ENCODE results near the gene COASY.
A peak's percentile ranks its signal among the peaks of the same experiment; 100 is the strongest.
"Not testable (repeated sequence)": the region's sequence is repeated elsewhere in the genome, so short reads cannot be mapped to it uniquely, and the experiment has no call there.

COASY gene

GRCh38 chr17:42607769-42608168, 45.8 kb downstream of the COASY start:
- Histone ChIP-seq H3F3A (ENCODE audit: insufficient read depth) (no peaks in the 10 kb centered on the region), H3K9me2 (replicated peaks; ENCODE audit: insufficient read depth, low read length) (no peaks in the 10 kb centered on the region), H3K4me3 (ENCODE audit: insufficient read depth, low read length, poor library complexity, severe bottlenecking) (peak overlapping the region; percentile 94), H3K9me3 (ENCODE audit: insufficient read depth, low read length) (no peaks in the 10 kb centered on the region), H3K79me2 (ENCODE audit: insufficient read depth, low read length) (peaks cover 75% of the 10 kb centered on the region), H3K4me2 (ENCODE audit: low read depth, low read length, poor library complexity, severe bottlenecking) (peak overlapping the region; percentile 77), H3K27me3 (ENCODE audit: low read length) (no peaks in the 10 kb centered on the region), H3K27ac (ENCODE audit: low read depth, low read length) (no peak overlapping the region), H2AFZ (ENCODE audit: low read depth, low read length, severe bottlenecking) (no peak overlapping the region), H3K36me3 (ENCODE audit: low read length) (0 out of 2 replicates have a peak, but pooled peaks cover 7% of the 10 kb centered on the region), H3K9ac (ENCODE audit: low read length) (peak overlapping the region; percentile 82), H4K20me1 (ENCODE audit: low read depth, low read length) (no peaks in the 10 kb centered on the region)
- no peak for TF ChIP-seq CTCF (IDR thresholded peaks at IDR 0.05; ENCODE audit: insufficient read depth, low read length, poor library complexity, severe bottlenecking)
- TF ChIP-seq EZH2phosphoT487 (conservative IDR thresholded peaks at IDR 0.05; ENCODE audit: low read length) = no peak

GRCh38 chr17:42608305-42609181, 46.6 kb downstream of the COASY start:
- H2AFZ ChIP-seq (ENCODE audit: low read depth, low read length, severe bottlenecking) = peak overlapping the region; percentile 60
- H3K27me3 ChIP-seq (ENCODE audit: low read length) = no peaks in the 10 kb centered on the region
- H3K9me2 ChIP-seq (replicated peaks; ENCODE audit: insufficient read depth, low read length) = no peaks in the 10 kb centered on the region
- H3K9ac ChIP-seq (ENCODE audit: low read length) = peak overlapping the region; percentile 82
- peak overlapping the region; percentile 77 for H3K4me2 ChIP-seq (ENCODE audit: low read depth, low read length, poor library complexity, severe bottlenecking)
- H3K27ac ChIP-seq (ENCODE audit: low read depth, low read length) = peak overlapping the region; percentile 65
- H3K79me2 ChIP-seq (ENCODE audit: insufficient read depth, low read length) = peaks cover 68% of the 10 kb centered on the region
- no peaks in the 10 kb centered on the region for H4K20me1 ChIP-seq (ENCODE audit: low read depth, low read length)
- H3K9me3 ChIP-seq (ENCODE audit: insufficient read depth, low read length) = no peaks in the 10 kb centered on the region
- H3F3A ChIP-seq (ENCODE audit: insufficient read depth) = no peaks in the 10 kb centered on the region
- no peak for TF ChIP-seq CTCF (IDR thresholded peaks at IDR 0.05; ENCODE audit: insufficient read depth, low read length, poor library complexity, severe bottlenecking)
- TF ChIP-seq EZH2phosphoT487 (conservative IDR thresholded peaks at IDR 0.05; ENCODE audit: low read length) = no peak
- peak overlapping the region; percentile 94 for H3K4me3 ChIP-seq (ENCODE audit: insufficient read depth, low read length, poor library complexity, severe bottlenecking)
- 0 out of 2 replicates have a peak, but pooled peaks cover 7% of the 10 kb centered on the region for H3K36me3 ChIP-seq (ENCODE audit: low read length)

DNA sequence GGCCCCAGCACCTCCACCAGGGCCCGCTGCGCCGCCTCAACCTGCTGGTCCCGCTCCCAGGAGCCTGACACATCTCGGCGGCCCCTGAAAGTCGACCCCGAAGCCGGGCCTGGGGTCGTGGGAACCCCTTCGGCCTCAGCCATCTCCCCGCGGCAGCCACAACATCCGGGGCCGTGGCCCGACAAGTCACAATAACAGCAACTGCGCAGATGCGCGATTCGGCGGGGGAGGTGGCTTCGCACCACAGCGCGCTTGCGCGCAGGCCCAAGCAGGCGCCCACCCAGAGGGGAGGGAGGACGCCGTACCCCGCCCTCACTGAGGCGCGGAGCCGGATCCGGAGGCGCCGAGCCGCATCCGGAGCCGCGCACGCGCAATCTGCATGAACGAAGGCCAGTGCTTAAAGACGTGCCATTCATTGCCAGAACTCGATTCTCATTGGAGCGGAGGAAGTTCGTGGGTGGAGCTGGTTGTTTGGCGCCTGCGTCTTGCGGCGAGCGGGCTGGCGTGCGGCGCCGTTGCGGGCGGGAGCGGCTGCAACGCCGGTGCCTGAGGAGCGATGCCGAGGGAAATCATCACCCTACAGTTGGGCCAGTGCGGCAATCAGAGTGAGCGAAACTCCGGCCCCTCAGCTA, 47.4 kb downstream of the COASY start, which contains the start of the genes RETREG3 and TUBG1:
Gene RETREG3, minus strand, starts transcription at position 193 of the 632 bp plus-strand sequence. Its CDS starts 50 bp downstream, at position 143.
Gene TUBG1, plus strand, starts transcription at position 502 of the 632 bp plus-strand sequence. Its CDS starts 55 bp downstream, at position 557.
- no peaks in the 10 kb centered on the region for H3F3A ChIP-seq (ENCODE audit: insufficient read depth)
- no peaks in the 10 kb centered on the region for H4K20me1 ChIP-seq (ENCODE audit: low read depth, low read length)
- peaks cover 62% of the 10 kb centered on the region for H3K79me2 ChIP-seq (ENCODE audit: insufficient read depth, low read length)
- 0 out of 2 replicates have a peak, but pooled peaks cover 7% of the 10 kb centered on the region for H3K36me3 ChIP-seq (ENCODE audit: low read length)
- H3K9me2 ChIP-seq (replicated peaks; ENCODE audit: insufficient read depth, low read length) = no peaks in the 10 kb centered on the region
- H3K4me3 ChIP-seq (ENCODE audit: insufficient read depth, low read length, poor library complexity, severe bottlenecking) = peak within 1 kb of the TSS; percentile 94
- peak within 1 kb of the TSS; percentile 93 for H3K9ac ChIP-seq (ENCODE audit: low read length)
- peak within 1 kb of the TSS; percentile 60 for H2AFZ ChIP-seq (ENCODE audit: low read depth, low read length, severe bottlenecking)
- no peaks in the 10 kb centered on the region for H3K27me3 ChIP-seq (ENCODE audit: low read length)
- no peaks in the 10 kb centered on the region for H3K9me3 ChIP-seq (ENCODE audit: insufficient read depth, low read length)
- TF ChIP-seq CTCF (IDR thresholded peaks at IDR 0.05; ENCODE audit: insufficient read depth, low read length, poor library complexity, severe bottlenecking) (no peak), EZH2phosphoT487 (conservative IDR thresholded peaks at IDR 0.05; ENCODE audit: low read length) (no peak)
- H3K4me2 ChIP-seq (ENCODE audit: low read depth, low read length, poor library complexity, severe bottlenecking) = peak within 1 kb of the TSS; percentile 77
- peak within 1 kb of the TSS; percentile 65 for H3K27ac ChIP-seq (ENCODE audit: low read depth, low read length)

GRCh38 chr17:42609814-42610801, 48.2 kb downstream of the COASY start:
- H3K27me3 ChIP-seq (ENCODE audit: low read length); H3K9me2 ChIP-seq (replicated peaks; ENCODE audit: insufficient read depth, low read length); H3K9me3 ChIP-seq (ENCODE audit: insufficient read depth, low read length); H3F3A ChIP-seq (ENCODE audit: insufficient read depth); H2AFZ ChIP-seq (ENCODE audit: low read depth, low read length, severe bottlenecking); H4K20me1 ChIP-seq (ENCODE audit: low read depth, low read length); H3K36me3 ChIP-seq (ENCODE audit: low read length): not testable (repeated sequence)
- H3K4me3 ChIP-seq (ENCODE audit: insufficient read depth, low read length, poor library complexity, severe bottlenecking) = peak overlapping the region; percentile 81
- peak overlapping the region; percentile 42 for H3K27ac ChIP-seq (ENCODE audit: low read depth, low read length)
- peaks cover 54% of the 10 kb centered on the region for H3K79me2 ChIP-seq (ENCODE audit: insufficient read depth, low read length)
- H3K9ac ChIP-seq (ENCODE audit: low read length) = peak overlapping the region; percentile 93
- H3K4me2 ChIP-seq (ENCODE audit: low read depth, low read length, poor library complexity, severe bottlenecking) = peak overlapping the region; percentile 76
